Erythroblast (primary cell): ENCODE measurements around the gene MYO1G.

ENCODE experiments used
- GATA1 ChIP-seq: IDR thresholded peaks from 2 replicates; pipeline ENCODE4 v1.6.1; 2011; ENCODE audit warnings: low read depth, mild to moderate bottlenecking, control low read depth, low read length, moderate library complexity
- POLR2A ChIP-seq: IDR thresholded peaks from 2 replicates; pipeline ENCODE4 v1.6.1; 2011; ENCODE audit warnings: mild to moderate bottlenecking, low read length

- no peak for TF ChIP-seq POLR2A
- TF ChIP-seq GATA1: no peak
Observed at GRCh38 chr7:44935583-44935982, 43.2 kb downstream of the MYO1G start.
